CD14-positive monocyte (primary cell): ENCODE results near the gene RNF20. TPM values are rescaled to one million over a fixed set of nuclear protein-coding genes. Genes with fewer than 3 reads are reported as not detected.
A peak's percentile ranks its signal among the peaks of the same experiment; 100 is the strongest.

Experiments
- DNase-seq, 3 donors: peaks; one replicate each; pipeline ENCODE4 v3.0.0-alpha.2; 2011 to 2022
- H2AFZ ChIP-seq: 2 replicates; pipeline ENCODE4 v1.6.0; 2012; ENCODE audit warnings: mild to moderate bottlenecking, low read depth, low read length, inconsistent platforms; ENCODE audit not compliant: insufficient read depth, poor library complexity, severe bottlenecking
- H3K27ac ChIP-seq, 2 donors: 1 replicate in 1 of 2; 2 replicates in 1 of 2; pipeline ENCODE4 v1.5.1; 2012 to 2013; ENCODE audit warnings: low read length in 2 of 2, control low read depth in 1 of 2, inconsistent platforms in 1 of 2, low read depth in 1 of 2, mild to moderate bottlenecking in 1 of 2
- H3K27me3 ChIP-seq, 2 donors: one replicate each; pipeline versions ENCODE4 v1.6.0 to v1.6.1; 2011 to 2013; ENCODE audit warnings: low read length in 2 of 2; ENCODE audit not compliant: control insufficient read depth in 2 of 2, insufficient read depth in 2 of 2
- H3K36me3 ChIP-seq, 2 donors: replicated peaks in 1 of 2; 1 replicate in 1 of 2; 2 replicates in 1 of 2; pipeline versions ENCODE4 v1.5.1 to v1.6.1; 2012 to 2013; ENCODE audit warnings: low read length in 2 of 2, control low read depth in 1 of 2, inconsistent platforms in 1 of 2, mild to moderate bottlenecking in 1 of 2; ENCODE audit not compliant: insufficient read depth in 2 of 2, control insufficient read depth in 1 of 2
- H3K4me1 ChIP-seq, 2 donors: 1 replicate in 1 of 2; 2 replicates in 1 of 2; pipeline versions ENCODE4 v1.5.1 to v1.6.1; 2012 to 2013; ENCODE audit warnings: low read length in 2 of 2, control low read depth in 1 of 2, inconsistent platforms in 1 of 2, mild to moderate bottlenecking in 1 of 2, moderate library complexity in 1 of 2; ENCODE audit not compliant: insufficient read depth in 2 of 2, control insufficient read depth in 1 of 2
- H3K4me2 ChIP-seq: replicated peaks from 2 replicates; pipeline ENCODE3; 2012; ENCODE audit warnings: low read length, moderate library complexity, mild to moderate bottlenecking; ENCODE audit not compliant: poor library complexity, severe bottlenecking; ENCODE audit errors: extremely low read depth
- H3K4me3 ChIP-seq, 3 experiments: fragments of 200-600 bp in 1 of 3; sonication (generic) in 1 of 3; replicated peaks in 1 of 3; 1 replicate in 2 of 3; 2 replicates in 1 of 3; pipeline ENCODE4 v1.5.1; 2011 to 2013; ENCODE audit warnings: low read length in 3 of 3, mild to moderate bottlenecking in 3 of 3, control low read depth in 2 of 3, low read depth in 2 of 3, inconsistent platforms in 1 of 3, moderate library complexity in 1 of 3
- H3K79me2 ChIP-seq: 2 replicates; pipeline ENCODE4 v1.6.0; 2012; ENCODE audit warnings: mild to moderate bottlenecking, control low read depth, inconsistent platforms, low read length, moderate library complexity; ENCODE audit not compliant: insufficient read depth
- H3K9ac ChIP-seq: 2 replicates; pipeline ENCODE4 v1.6.0; 2017; ENCODE audit warnings: low read length, mild to moderate bottlenecking; ENCODE audit not compliant: insufficient read depth, poor library complexity, severe bottlenecking
- H3K9me3 ChIP-seq, 2 donors: replicated peaks in 1 of 2; 1 replicate in 1 of 2; 2 replicates in 1 of 2; pipeline versions ENCODE4 v1.5.1 to v1.6.1; 2012 to 2013; ENCODE audit warnings: low read length in 2 of 2, control low read depth in 1 of 2; ENCODE audit not compliant: control insufficient read depth in 1 of 2, insufficient read depth in 1 of 2
- H4K20me1 ChIP-seq: 2 replicates; pipeline ENCODE4 v1.6.0; 2012; ENCODE audit warnings: mild to moderate bottlenecking, low read length, control low read depth, moderate library complexity; ENCODE audit not compliant: insufficient read depth
- H3K27ac Mint-ChIP-seq, 7 donors: one replicate each; pipeline ENCODE4 v1.8.0; 2020; ENCODE audit warnings: mild to moderate bottlenecking in 7 of 7, mixed read lengths in 7 of 7, moderate library complexity in 6 of 7, inconsistent platforms in 2 of 7
- H3K27me3 Mint-ChIP-seq, 3 donors: one replicate each; pipeline ENCODE4 v1.8.0; 2021 to 2022; ENCODE audit warnings: low read depth in 3 of 3, mild to moderate bottlenecking in 3 of 3, mixed read lengths in 3 of 3, moderate library complexity in 3 of 3, inconsistent platforms in 1 of 3
- H3K36me3 Mint-ChIP-seq, 2 donors: one replicate each; pipeline ENCODE4 v1.8.0; 2020; ENCODE audit warnings: mixed read lengths in 2 of 2, inconsistent platforms in 1 of 2, mild to moderate bottlenecking in 1 of 2
- H3K4me1 Mint-ChIP-seq: one replicate; pipeline ENCODE4 v1.8.0; 2020; ENCODE audit warnings: mild to moderate bottlenecking, mixed read lengths
- H3K4me3 Mint-ChIP-seq, 2 donors: one replicate each; pipeline ENCODE4 v1.8.0; 2020; ENCODE audit warnings: mild to moderate bottlenecking in 2 of 2, mixed read lengths in 2 of 2, moderate library complexity in 1 of 2
- H3K9me3 Mint-ChIP-seq, 7 donors: one replicate each; pipeline ENCODE4 v1.8.0; 2020 to 2022; ENCODE audit warnings: mixed read lengths in 7 of 7, mild to moderate bottlenecking in 6 of 7, moderate library complexity in 6 of 7, inconsistent platforms in 2 of 7
- CTCF ChIP-seq: fragments of 200-600 bp; IDR thresholded peaks from one replicate; pipeline ENCODE4 v1.8.0; 2022; ENCODE audit warnings: antibody characterized with exemption, mild to moderate bottlenecking
- WGBS: methylation state at CpG from one replicate; pipeline ENCODE4 v1.1.5; 2013; ENCODE audit warnings: missing lambda C conversion rate; ENCODE audit not compliant: insufficient coverage; 5-methylcytosine and 5-hydroxymethylcytosine counted together
- intact Hi-C, 2 donors: fragments of 100-400 bp; cut with micrococcal nuclease; formaldehyde crosslinking; loops; one replicate each; pipeline versions ENCODE4 v1.15.0 to v1.15.1; 2023
- polyA plus RNA-seq, 3 donors: library from polyadenylated mRNA; depleted of rRNA in 1 of 3; unstranded in 2 of 3; stranded (reverse) in 1 of 3; fragments of 300-500 nt in 2 of 3; fragments of >200 nt in 1 of 3; fragmentation: Illumina TruSeq in 2 of 3; gene quantifications; 1 replicate in 2 of 3; 2 replicates in 1 of 3; pipeline ENCODE4 v1.2.3, GENCODE V29; 2012 to 2021

Gene RNF20
- polyA plus RNA-seq, 3 donors: 7.2 to 35.2 (median 22.3) TPM

GRCh38 chr9:101562966-101563365 is 29.3 kb downstream of the RNF20 start:
- no peaks in the 10 kb centered on the region for H3K27me3 ChIP-seq
- Mint-ChIP-seq H3K4me1 (no peaks in the 10 kb centered on the region), H3K36me3 (peaks cover 80 to 84% of the 10 kb centered on the region in 2 donors), H3K27me3 (no peaks in the 10 kb centered on the region), H3K9me3 (peaks cover 0 to 10% (median 4%) of the 10 kb centered on the region in 7 donors), H3K27ac (no peak overlapping the region), H3K4me3 (no peak overlapping the region)
- intact Hi-C loops: no loop called here
- no peaks in the 10 kb centered on the region for H3K79me2 ChIP-seq
- no peak overlapping the region for H3K4me3 ChIP-seq
- no peak for DNase-seq
- no peaks in the 10 kb centered on the region for H3K4me1 ChIP-seq
- no peak overlapping the region for H3K27ac ChIP-seq
- no peaks in the 10 kb centered on the region for H3K9me3 ChIP-seq
- no peak overlapping the region for H3K4me2 ChIP-seq
- H4K20me1 ChIP-seq: no peaks in the 10 kb centered on the region
- peaks cover 71 to 100% of the 10 kb centered on the region in 2 donors for H3K36me3 ChIP-seq
- no CpG with 5 or more reads among the region's 1 CpG for WGBS
- TF ChIP-seq CTCF: no peak
- H3K9ac ChIP-seq: no peak overlapping the region
- no peak overlapping the region for H2AFZ ChIP-seq

DNA sequence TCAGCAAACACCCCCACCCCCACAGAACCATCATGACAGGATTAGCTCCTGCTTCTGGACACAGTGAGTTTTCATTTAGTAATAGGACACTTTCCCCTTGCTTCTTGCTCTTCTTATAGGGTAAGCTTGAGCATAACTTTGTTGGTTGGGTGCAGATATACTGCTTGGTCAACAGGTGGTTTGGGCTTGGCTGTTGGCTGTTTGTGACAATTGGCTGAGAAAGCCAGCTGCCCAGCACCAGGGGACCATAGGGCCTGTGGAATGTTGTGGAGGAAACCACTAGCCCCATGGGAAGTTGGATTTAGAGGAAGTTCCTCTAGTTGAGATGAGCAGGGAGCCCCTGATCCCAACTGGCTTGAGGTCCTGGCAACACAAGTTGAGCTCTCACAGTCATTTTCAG is 30.6 kb downstream of the RNF20 start:
- peaks cover 72 to 100% of the 10 kb centered on the region in 2 donors for H3K36me3 ChIP-seq

More for the DNA sequence above, 30.6 kb downstream of the RNF20 start:
- no peak overlapping the region for H3K27ac ChIP-seq
- no peak for TF ChIP-seq CTCF
- H3K4me2 ChIP-seq: no peak overlapping the region
- DNase-seq: no peak
- no peaks in the 10 kb centered on the region for H4K20me1 ChIP-seq
- H3K9me3 ChIP-seq: no peaks in the 10 kb centered on the region
- H3K9ac ChIP-seq: no peak overlapping the region
- no peaks in the 10 kb centered on the region for H3K27me3 ChIP-seq
- Mint-ChIP-seq H3K9me3 (peaks cover 0 to 6% (median 5%) of the 10 kb centered on the region in 7 donors), H3K27me3 (no peaks in the 10 kb centered on the region), H3K36me3 (peaks cover 72 to 84% of the 10 kb centered on the region in 2 donors), H3K27ac (peak overlapping the region in 2 of 7 donors; percentile 30 to 74), H3K4me3 (no peak overlapping the region), H3K4me1 (no peaks in the 10 kb centered on the region)
- no peak overlapping the region for H3K4me3 ChIP-seq
- H3K79me2 ChIP-seq: no peaks in the 10 kb centered on the region
- H3K4me1 ChIP-seq: no peaks in the 10 kb centered on the region
- no peak overlapping the region for H2AFZ ChIP-seq
- intact Hi-C loops: no loop called here
